SU-DHL-6 (cell line): ENCODE results near the gene POLR2J.

ENCODE experiments used
- CTCF ChIP-seq: fragments of 200-600 bp; sonication (generic); IDR thresholded peaks from one replicate; pipeline ENCODE4 v1.5.1; 2017; ENCODE audit warnings: antibody characterized with exemption, mild to moderate bottlenecking, low read length, moderate library complexity; ENCODE audit not compliant: insufficient read depth, poor library complexity, severe bottlenecking
- EZH2phosphoT487 ChIP-seq: fragments of 200-600 bp; sonication (generic), shearing (Covaris generic); conservative IDR thresholded peaks from 2 replicates; pipeline ENCODE4 v1.6.1; 2018; ENCODE audit warnings: mild to moderate bottlenecking, antibody characterized with exemption, low read length, moderate library complexity, mixed read lengths

GRCh38 chr7:102472126-102473041 is 6.3 kb downstream of the POLR2J start:
- no peak for TF ChIP-seq CTCF
- no peak for TF ChIP-seq EZH2phosphoT487
